Tibial artery (tissue), 4 donors: ENCODE measurements around the gene MET.
"Not testable (repeated sequence)": the region's sequence is repeated elsewhere in the genome, so short reads cannot be mapped to it uniquely, and the experiment has no call there.

Experiments
- DNase-seq, 2 donors: peaks; one replicate each; pipeline ENCODE4 v3.0.0-alpha.2; 2019
- H3K27ac ChIP-seq, 2 donors: fragments of 200-600 bp; sonication (generic) in 1 of 2; 1 replicate in 1 of 2; 2 replicates in 1 of 2; pipeline ENCODE4 v1.5.1; 2018 to 2019; ENCODE audit warnings: mild to moderate bottlenecking in 1 of 2
- H3K27me3 ChIP-seq, 2 donors: fragments of 200-600 bp; sonication (generic) in 1 of 2; one replicate each; pipeline versions ENCODE4 v1.5.1 to v1.6.0; 2016 to 2019
- H3K36me3 ChIP-seq, 3 donors: fragments of 200-600 bp; sonication (generic) in 2 of 3; one replicate each; pipeline ENCODE4 v1.5.1; 2016 to 2019; ENCODE audit warnings: mild to moderate bottlenecking in 2 of 3
- H3K4me1 ChIP-seq, 4 donors: fragments of 200-600 bp; sonication (generic) in 2 of 4; 1 replicate in 3 of 4; 2 replicates in 1 of 4; pipeline ENCODE4 v1.5.1; 2016 to 2019
- H3K4me3 ChIP-seq, 2 donors: fragments of 200-600 bp; sonication (generic) in 1 of 2; 1 replicate in 1 of 2; 2 replicates in 1 of 2; pipeline ENCODE4 v1.5.1; 2018 to 2019; ENCODE audit warnings: mild to moderate bottlenecking in 2 of 2
- H3K9me3 ChIP-seq, 3 donors: fragments of 200-600 bp; sonication (generic) in 1 of 3; one replicate each; pipeline ENCODE4 v1.5.1; 2016 to 2019
- CTCF ChIP-seq, 2 experiments: fragments of 200-600 bp in 1 of 2; fragments of 450-650 bp in 1 of 2; IDR thresholded peaks; one replicate each; pipeline ENCODE4 v1.5.1; 2017 to 2019; ENCODE audit warnings: antibody characterized with exemption in 2 of 2, mild to moderate bottlenecking in 1 of 2, moderate library complexity in 1 of 2
- intact Hi-C: fragments of 100-400 bp; cut with DNase I; formaldehyde crosslinking; loops from one replicate; pipeline ENCODE4 v1.15.0; 2023; ENCODE audit warnings: low total_unique reads

MET gene

GRCh38 chr7:116740231-116740630, 68.2 kb downstream of the MET start:
- TF ChIP-seq CTCF (IDR thresholded peaks at IDR 0.05), result no peak
- H3K4me3 ChIP-seq, result no peak overlapping the region
- H3K9me3 ChIP-seq, result no peaks in the 10 kb centered on the region
- intact Hi-C loops, result no loop called here
- no peak overlapping the region for H3K27ac ChIP-seq
- H3K36me3 ChIP-seq, result peaks cover 0 to 5% (median 0%) of the 10 kb centered on the region in 3 donors
- H3K4me1 ChIP-seq, result no peaks in the 10 kb centered on the region
- H3K27me3 ChIP-seq, result no peaks in the 10 kb centered on the region
- DNase-seq, result no peak

GRCh38 chr7:116740755-116741462, 68.9 kb downstream of the MET start:
- no peaks in the 10 kb centered on the region for H3K9me3 ChIP-seq
- no peak overlapping the region for H3K27ac ChIP-seq
- no peak for TF ChIP-seq CTCF (IDR thresholded peaks at IDR 0.05)
- intact Hi-C loops, result no loop called here
- H3K4me1 ChIP-seq, result no peaks in the 10 kb centered on the region
- H3K27me3 ChIP-seq, result no peaks in the 10 kb centered on the region
- H3K36me3 ChIP-seq, result peaks cover 0 to 5% (median 0%) of the 10 kb centered on the region in 3 donors
- DNase-seq, result no peak
- no peak overlapping the region for H3K4me3 ChIP-seq

- TF ChIP-seq CTCF (IDR thresholded peaks at IDR 0.05), result no peak
- no peak overlapping the region for H3K4me3 ChIP-seq
- intact Hi-C loops, result no loop called here
- no peaks in the 10 kb centered on the region for H3K27me3 ChIP-seq
- H3K36me3 ChIP-seq, result peaks cover 0 to 5% (median 0%) of the 10 kb centered on the region in 3 donors
- no peaks in the 10 kb centered on the region for H3K9me3 ChIP-seq
- H3K4me1 ChIP-seq, result no peaks in the 10 kb centered on the region
- DNase-seq, result no peak
- no peak overlapping the region for H3K27ac ChIP-seq
Measured at GRCh38 chr7:116741625-116742316, 69.8 kb downstream of the MET start.

DNA sequence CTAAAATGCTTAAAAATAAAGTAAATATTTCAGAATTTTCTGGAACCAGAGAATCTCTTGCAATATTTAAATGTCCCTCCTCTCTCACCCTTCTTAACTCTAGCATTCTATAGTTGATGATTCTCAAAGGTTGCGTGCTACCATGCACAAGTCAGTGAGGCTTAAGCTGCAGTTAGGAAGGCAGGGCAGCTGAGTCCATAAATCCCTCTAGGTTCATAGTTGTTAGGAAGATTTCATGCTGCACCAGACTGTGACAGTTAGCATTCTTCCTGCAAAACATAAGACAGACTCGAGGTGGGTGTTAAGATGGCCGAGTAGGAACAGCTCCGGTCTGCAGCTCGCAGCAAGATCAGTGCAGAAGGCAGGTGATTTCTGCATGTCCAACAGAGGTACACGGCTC, 70.6 kb downstream of the MET start:
- TF ChIP-seq CTCF (IDR thresholded peaks at IDR 0.05), result no peak
- Histone ChIP-seq H3K27me3 (no peaks in the 10 kb centered on the region), H3K36me3 (peaks cover 0 to 5% (median 0%) of the 10 kb centered on the region in 3 donors), H3K4me1 (no peaks in the 10 kb centered on the region), H3K4me3 (no peak overlapping the region), H3K9me3 (no peaks in the 10 kb centered on the region), H3K27ac (no peak overlapping the region)
- intact Hi-C loops, result no loop called here
- no peak for DNase-seq

DNA sequence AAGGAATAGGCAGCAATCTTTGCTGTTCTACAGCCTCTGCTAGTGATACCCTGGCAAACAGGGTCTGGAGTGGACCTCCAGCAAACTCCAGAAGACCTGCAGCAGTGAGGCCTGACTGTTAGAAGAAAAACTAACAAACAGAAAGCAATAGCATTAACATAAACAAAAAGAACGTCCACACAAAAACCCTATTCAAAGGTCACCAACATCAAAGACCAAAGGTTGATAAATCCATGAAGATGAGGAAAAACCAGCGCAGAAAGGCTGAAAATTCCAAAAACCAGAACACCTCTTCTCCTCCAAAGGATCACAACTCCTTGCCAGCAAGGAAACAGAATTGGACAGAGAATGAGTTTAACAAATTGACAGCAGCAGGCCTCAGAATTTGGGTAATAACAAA, 71.8 kb downstream of the MET start:
- H3K27ac ChIP-seq, H3K4me1 ChIP-seq, H3K36me3 ChIP-seq, H3K4me3 ChIP-seq, intact Hi-C loops, DNase-seq, H3K27me3 ChIP-seq, H3K9me3 ChIP-seq: not testable (repeated sequence)

DNA sequence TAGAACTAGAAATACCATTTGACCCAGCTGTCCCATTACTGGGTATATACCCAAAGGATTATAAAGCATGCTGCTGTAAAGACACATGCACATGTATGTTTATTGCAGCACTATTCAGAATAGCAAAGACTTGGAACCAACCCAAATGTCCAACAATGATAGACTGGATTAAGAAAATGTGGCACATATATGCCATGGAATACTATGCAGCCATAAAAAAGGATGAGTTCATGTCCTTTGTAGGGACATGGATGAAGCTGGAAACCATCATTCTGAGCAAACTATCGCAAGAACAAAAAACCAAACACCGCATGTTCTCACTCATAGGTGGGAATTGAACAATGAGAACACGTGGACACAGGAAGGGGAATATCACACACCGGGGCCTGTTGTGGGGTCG, 74.4 kb downstream of the MET start:
- intact Hi-C loops, result not testable (repeated sequence)

DNA sequence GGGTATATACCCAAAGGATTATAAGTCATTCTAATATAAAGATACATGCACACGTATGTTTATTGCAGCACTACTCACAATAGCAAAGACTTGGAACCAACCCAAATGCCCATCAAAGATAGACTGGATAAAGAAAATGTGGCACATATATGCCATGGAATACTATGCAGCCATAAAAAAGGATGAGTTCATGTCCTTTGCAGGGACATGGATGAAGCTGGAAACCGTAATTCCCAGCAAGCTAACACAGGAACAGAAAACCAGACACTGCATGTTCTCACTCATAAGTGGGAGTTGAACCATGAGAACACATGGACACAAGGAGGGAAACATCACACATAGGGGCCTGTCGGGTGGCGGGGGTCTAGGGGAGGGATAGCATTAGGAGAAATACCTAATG, 79.1 kb downstream of the MET start:
- DNase-seq, H3K4me3 ChIP-seq, H3K27me3 ChIP-seq, H3K36me3 ChIP-seq, H3K9me3 ChIP-seq, intact Hi-C loops, H3K27ac ChIP-seq, H3K4me1 ChIP-seq: not testable (repeated sequence)

More for the DNA sequence above, 74.4 kb downstream of the MET start:
- not testable (repeated sequence) for H3K36me3 ChIP-seq, H3K27me3 ChIP-seq, H3K4me3 ChIP-seq, H3K27ac ChIP-seq, DNase-seq, H3K4me1 ChIP-seq, H3K9me3 ChIP-seq
